HEK293 (cell line): ENCODE results near the gene ITSN1.

Experiments used
- CTCF ChIA-PET: fragments of 350-600 bp; formaldehyde crosslinking; extraction: SDS; loops from one replicate; lab custom pipeline; 2021; ENCODE audit warnings: antibody characterized with exemption; lab: Yijun Ruan, JAX
- POLR2A ChIA-PET: fragments of 300-600 bp; formaldehyde crosslinking; extraction: SDS; loops from one replicate; lab custom pipeline; 2020; ENCODE audit warnings: antibody characterized with exemption, inconsistent platforms; lab: Yijun Ruan, JAX
- H3K27ac ChIP-seq: fragments of 200-500 bp; sonication (Bioruptor generic); 2 replicates; pipeline ENCODE4 v1.5.1; 2014; ENCODE audit warnings: low read depth, low read length, control low read depth, inconsistent platforms; ENCODE audit errors: extremely low read depth
- H3K36me3 ChIP-seq, 2 experiments: fragments of 200-500 bp in 1 of 2; sonication (Bioruptor generic) in 1 of 2; 1 replicate in 1 of 2; 2 replicates in 1 of 2; pipeline ENCODE4 v1.5.1; 2014 to 2017; ENCODE audit warnings: inconsistent platforms in 2 of 2, low read length in 2 of 2; ENCODE audit not compliant: control insufficient read depth in 2 of 2, insufficient read depth in 1 of 2
- H3K4me1 ChIP-seq: fragments of 200-500 bp; sonication (Bioruptor generic); 2 replicates; pipeline ENCODE4 v1.5.1; 2014; ENCODE audit warnings: mild to moderate bottlenecking, low read length, inconsistent platforms; ENCODE audit not compliant: control insufficient read depth, insufficient read depth
- H3K4me3 ChIP-seq: 2 replicates; pipeline ENCODE4 v1.5.1; 2011; ENCODE audit warnings: low read depth, mild to moderate bottlenecking, control low read depth, low read length, moderate library complexity
- H3K9me3 ChIP-seq: fragments of 200-500 bp; sonication (Bioruptor generic); 2 replicates; pipeline ENCODE4 v1.5.1; 2014; ENCODE audit warnings: low read depth, low read length, inconsistent platforms; ENCODE audit not compliant: control insufficient read depth, insufficient read depth
- BCL11B ChIP-seq: fragments of 450-650 bp; formaldehyde crosslinking; IDR thresholded peaks from 2 replicates; pipeline ENCODE4 v1.5.1; 2016; ENCODE audit warnings: low read depth, missing biosample characterization, missing genetic modification characterization
- OSR2 ChIP-seq: fragments of 450-650 bp; formaldehyde crosslinking; IDR thresholded peaks from 2 replicates; pipeline ENCODE4 v1.5.1; 2016; ENCODE audit warnings: missing biosample characterization, missing genetic modification characterization
- SETDB1 ChIP-seq: IDR thresholded peaks from one replicate; pipeline ENCODE4 v1.6.1; 2017; ENCODE audit warnings: mild to moderate bottlenecking, low read length, moderate library complexity, mixed read lengths; ENCODE audit not compliant: insufficient read length
- TSHZ1 ChIP-seq: fragments of 450-650 bp; formaldehyde crosslinking; IDR thresholded peaks from 2 replicates; pipeline ENCODE4 v1.5.1; 2016; ENCODE audit warnings: missing biosample characterization, missing genetic modification characterization, borderline replicate concordance
- ZBTB17 ChIP-seq: fragments of 450-650 bp; formaldehyde crosslinking; IDR thresholded peaks from 2 replicates; pipeline ENCODE4 v1.5.1; 2016; ENCODE audit warnings: missing biosample characterization, missing genetic modification characterization
- ZNF19 ChIP-seq: fragments of 450-650 bp; formaldehyde crosslinking; IDR thresholded peaks from 2 replicates; pipeline ENCODE4; 2016; ENCODE audit warnings: missing biosample characterization, missing genetic modification characterization, low read depth
- ZNF366 ChIP-seq: fragments of 450-650 bp; formaldehyde crosslinking; conservative IDR thresholded peaks from 2 replicates; pipeline ENCODE4 v1.5.1; 2016; ENCODE audit warnings: missing biosample characterization, missing genetic modification characterization
- ZNF391 ChIP-seq: fragments of 450-650 bp; formaldehyde crosslinking; IDR thresholded peaks from 2 replicates; pipeline ENCODE4 v1.5.1; 2016; ENCODE audit warnings: low read depth, missing biosample characterization, missing genetic modification characterization, borderline replicate concordance
- ZNF398 ChIP-seq: fragments of 450-650 bp; formaldehyde crosslinking; IDR thresholded peaks from 2 replicates; pipeline ENCODE4 v1.5.1; 2017; ENCODE audit warnings: missing biosample characterization, missing genetic modification characterization
- ZNF404 ChIP-seq: fragments of 450-650 bp; formaldehyde crosslinking; IDR thresholded peaks from 2 replicates; pipeline ENCODE4 v1.5.1; 2017; ENCODE audit warnings: missing biosample characterization, missing genetic modification characterization
- ZNF423 ChIP-seq: fragments of 450-650 bp; formaldehyde crosslinking; IDR thresholded peaks from 2 replicates; pipeline ENCODE4 v1.5.1; 2016; ENCODE audit warnings: missing biosample characterization, missing genetic modification characterization
- ZNF521 ChIP-seq: fragments of 450-650 bp; formaldehyde crosslinking; IDR thresholded peaks from 2 replicates; pipeline ENCODE4 v1.5.1; 2017; ENCODE audit warnings: missing biosample characterization, mild to moderate bottlenecking, missing genetic modification characterization
- ZNF529 ChIP-seq: fragments of 450-650 bp; formaldehyde crosslinking; IDR thresholded peaks from 2 replicates; pipeline ENCODE4 v1.5.1; 2017; ENCODE audit warnings: missing genetic modification characterization, missing biosample characterization; ENCODE audit not compliant: insufficient replicate concordance
- TF ChIP-seq, protein P1 (sequence below): fragments of 450-650 bp; formaldehyde crosslinking; IDR thresholded peaks from 2 replicates; pipeline ENCODE4 v1.5.1; 2016; ENCODE audit warnings: missing biosample characterization, missing genetic modification characterization
- TF ChIP-seq, protein P2 (sequence below): fragments of 450-650 bp; formaldehyde crosslinking; IDR thresholded peaks from 2 replicates; pipeline ENCODE4 v1.5.1; 2016; ENCODE audit warnings: missing biosample characterization, missing genetic modification characterization
- TF ChIP-seq, protein P3 (sequence below): fragments of 450-650 bp; formaldehyde crosslinking; IDR thresholded peaks from 2 replicates; pipeline ENCODE4 v1.5.1; 2017; ENCODE audit warnings: missing biosample characterization, mild to moderate bottlenecking, missing genetic modification characterization, moderate library complexity

Gene ITSN1

DNA sequence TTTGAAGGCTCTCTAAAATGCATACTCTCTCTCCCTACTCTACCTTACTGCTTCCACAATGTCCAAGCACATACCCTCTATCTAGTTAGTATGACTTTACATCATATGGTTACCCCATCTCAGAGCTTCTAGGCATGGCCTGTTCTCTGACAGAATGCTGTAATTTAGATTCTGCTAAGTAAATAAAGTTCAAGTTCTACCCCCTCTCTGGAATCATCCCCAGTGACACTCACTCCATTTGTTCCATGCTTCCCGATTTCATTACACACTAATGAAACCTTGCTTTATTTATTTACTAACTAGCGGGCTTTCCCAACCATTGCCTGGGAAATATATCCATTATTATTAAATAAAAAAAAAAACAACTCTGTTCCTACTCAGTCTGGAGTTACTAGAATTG, 8.0 kb upstream of the ITSN1 start:
- no peak overlapping the region for H3K4me3 ChIP-seq
- H3K36me3 ChIP-seq, result peaks cover 28 to 37% of the 10 kb centered on the region in 2 experiments
- no peak for TF ChIP-seq ZNF398 (tag by site-specific recombination)
- no peak for TF ChIP-seq ZNF19 (tag by site-specific recombination)
- TF ChIP-seq ZNF521 (tag by site-specific recombination), result no peak
- TF ChIP-seq ZNF391 (tag by site-specific recombination), result no peak
- TF ChIP-seq, protein P1, sequence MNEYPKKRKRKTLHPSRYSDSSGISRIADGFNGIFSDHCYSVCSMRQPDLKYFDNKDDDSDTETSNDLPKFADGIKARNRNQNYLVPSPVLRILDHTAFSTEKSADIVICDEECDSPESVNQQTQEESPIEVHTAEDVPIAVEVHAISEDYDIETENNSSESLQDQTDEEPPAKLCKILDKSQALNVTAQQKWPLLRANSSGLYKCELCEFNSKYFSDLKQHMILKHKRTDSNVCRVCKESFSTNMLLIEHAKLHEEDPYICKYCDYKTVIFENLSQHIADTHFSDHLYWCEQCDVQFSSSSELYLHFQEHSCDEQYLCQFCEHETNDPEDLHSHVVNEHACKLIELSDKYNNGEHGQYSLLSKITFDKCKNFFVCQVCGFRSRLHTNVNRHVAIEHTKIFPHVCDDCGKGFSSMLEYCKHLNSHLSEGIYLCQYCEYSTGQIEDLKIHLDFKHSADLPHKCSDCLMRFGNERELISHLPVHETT (tag by site-specific recombination), result no peak
- TF ChIP-seq ZNF404 (tag by site-specific recombination), result no peak
- no peak for TF ChIP-seq OSR2 (tag by site-specific recombination)
- TF ChIP-seq, all 188 proteins: peak for 0
- Histone ChIP-seq H3K9me3 (no peaks in the 10 kb centered on the region), H3K4me1 (no peaks in the 10 kb centered on the region), H3K27ac (no peak overlapping the region)
- CTCF ChIA-PET, result interaction anchor here (3.4 kb wide), 1 partner anchor 28 kb away, joined by 9 read pairs; no protein-coding TSS in a partner anchor
- POLR2A ChIA-PET, result interaction anchor here (0.7 kb wide), 1 partner anchor 13 kb away, joined by 3 read pairs; no protein-coding TSS in a partner anchor

- Histone ChIP-seq H3K9me3 (no peaks in the 10 kb centered on the region), H3K27ac (peak overlapping the region; percentile 90), H3K36me3 (peaks cover 0 to 9% of the 10 kb centered on the region in 2 experiments; a peak in 1 of 3 replicates), H3K4me1 (peaks cover 10% of the 10 kb centered on the region), H3K4me3 (peak overlapping the region; percentile 54)
- TF ChIP-seq ZNF529 (tag by site-specific recombination) (peak; percentile 2), ZNF366 (tag by site-specific recombination) (peak; percentile 40; the same call in 1 of the 2 replicates), ZBTB17 (tag by site-specific recombination) (peak; percentile 70), BCL11B (tag by site-specific recombination) (no peak), ZNF423 (tag by site-specific recombination) (no peak), TSHZ1 (tag by site-specific recombination) (no peak), SETDB1 (no peak)
- TF ChIP-seq, protein P2, sequence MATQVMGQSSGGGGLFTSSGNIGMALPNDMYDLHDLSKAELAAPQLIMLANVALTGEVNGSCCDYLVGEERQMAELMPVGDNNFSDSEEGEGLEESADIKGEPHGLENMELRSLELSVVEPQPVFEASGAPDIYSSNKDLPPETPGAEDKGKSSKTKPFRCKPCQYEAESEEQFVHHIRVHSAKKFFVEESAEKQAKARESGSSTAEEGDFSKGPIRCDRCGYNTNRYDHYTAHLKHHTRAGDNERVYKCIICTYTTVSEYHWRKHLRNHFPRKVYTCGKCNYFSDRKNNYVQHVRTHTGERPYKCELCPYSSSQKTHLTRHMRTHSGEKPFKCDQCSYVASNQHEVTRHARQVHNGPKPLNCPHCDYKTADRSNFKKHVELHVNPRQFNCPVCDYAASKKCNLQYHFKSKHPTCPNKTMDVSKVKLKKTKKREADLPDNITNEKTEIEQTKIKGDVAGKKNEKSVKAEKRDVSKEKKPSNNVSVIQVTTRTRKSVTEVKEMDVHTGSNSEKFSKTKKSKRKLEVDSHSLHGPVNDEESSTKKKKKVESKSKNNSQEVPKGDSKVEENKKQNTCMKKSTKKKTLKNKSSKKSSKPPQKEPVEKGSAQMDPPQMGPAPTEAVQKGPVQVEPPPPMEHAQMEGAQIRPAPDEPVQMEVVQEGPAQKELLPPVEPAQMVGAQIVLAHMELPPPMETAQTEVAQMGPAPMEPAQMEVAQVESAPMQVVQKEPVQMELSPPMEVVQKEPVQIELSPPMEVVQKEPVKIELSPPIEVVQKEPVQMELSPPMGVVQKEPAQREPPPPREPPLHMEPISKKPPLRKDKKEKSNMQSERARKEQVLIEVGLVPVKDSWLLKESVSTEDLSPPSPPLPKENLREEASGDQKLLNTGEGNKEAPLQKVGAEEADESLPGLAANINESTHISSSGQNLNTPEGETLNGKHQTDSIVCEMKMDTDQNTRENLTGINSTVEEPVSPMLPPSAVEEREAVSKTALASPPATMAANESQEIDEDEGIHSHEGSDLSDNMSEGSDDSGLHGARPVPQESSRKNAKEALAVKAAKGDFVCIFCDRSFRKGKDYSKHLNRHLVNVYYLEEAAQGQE (tag by site-specific recombination), result peak; percentile 71
- TF ChIP-seq, protein P3, sequence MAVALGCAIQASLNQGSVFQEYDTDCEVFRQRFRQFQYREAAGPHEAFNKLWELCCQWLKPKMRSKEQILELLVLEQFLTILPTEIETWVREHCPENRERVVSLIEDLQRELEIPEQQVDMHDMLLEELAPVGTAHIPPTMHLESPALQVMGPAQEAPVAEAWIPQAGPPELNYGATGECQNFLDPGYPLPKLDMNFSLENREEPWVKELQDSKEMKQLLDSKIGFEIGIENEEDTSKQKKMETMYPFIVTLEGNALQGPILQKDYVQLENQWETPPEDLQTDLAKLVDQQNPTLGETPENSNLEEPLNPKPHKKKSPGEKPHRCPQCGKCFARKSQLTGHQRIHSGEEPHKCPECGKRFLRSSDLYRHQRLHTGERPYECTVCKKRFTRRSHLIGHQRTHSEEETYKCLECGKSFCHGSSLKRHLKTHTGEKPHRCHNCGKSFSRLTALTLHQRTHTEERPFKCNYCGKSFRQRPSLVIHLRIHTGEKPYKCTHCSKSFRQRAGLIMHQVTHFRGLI, result 0 out of 2 replicates have a peak, but pooled peaks have one; percentile 5
- ChIA-PET CTCF (interaction anchor here (0.7 kb wide), 1 partner anchor 34 kb away, joined by 4 read pairs; no protein-coding TSS in a partner anchor), POLR2A (interaction anchor here (0.5 kb wide), 1 partner anchor 204 kb away, joined by 3 read pairs; no protein-coding TSS in a partner anchor)
Measured at GRCh38 chr21:33640697-33641351, 1.5 kb upstream of the ITSN1 start.
